SK-N-SH (cell line): ENCODE results near the gene SAT1. TPM values are rescaled to one million over a fixed set of nuclear protein-coding genes. Genes with fewer than 3 reads are reported as not detected.

Experiments
- CTCF ChIA-PET: fragments of 300-600, 350-600 bp; formaldehyde crosslinking; extraction: SDS; loops from one replicate; lab custom pipeline; 2021; lab: Yijun Ruan, JAX
- POLR2A ChIA-PET: fragments of 350-600 bp; sonication (Branson Sonifier 250); formaldehyde crosslinking; extraction: SDS; loops from one replicate; lab custom pipeline; 2020; ENCODE audit warnings: antibody characterized with exemption, inconsistent platforms; lab: Yijun Ruan, JAX
- DNase-seq: peaks from one replicate; pipeline ENCODE4 v3.0.0; 2012
- H2AFZ ChIP-seq: fragments of 200-600 bp; sonication (generic); 2 replicates; pipeline ENCODE4 v1.8.1; 2016; ENCODE audit warnings: antibody characterized with exemption, mild to moderate bottlenecking, low read depth
- H3F3A ChIP-seq: fragments of 200-600 bp; sonication (generic); replicated peaks from 2 replicates; pipeline ENCODE3; 2016; ENCODE audit warnings: antibody characterized with exemption, mild to moderate bottlenecking; ENCODE audit not compliant: insufficient read depth
- H3K27ac ChIP-seq, 2 experiments: fragments of 200-500 bp in 1 of 2; fragments of 200-600 bp in 1 of 2; sonication (Bioruptor generic) in 1 of 2; sonication (generic), shearing (Covaris generic) in 1 of 2; 2 replicates each; pipeline versions ENCODE4 v1.5.1 to v1.6.1; 2014 to 2016; ENCODE audit warnings: low read depth in 2 of 2, inconsistent platforms in 1 of 2, low read length in 1 of 2, mild to moderate bottlenecking in 1 of 2, mixed read lengths in 1 of 2
- H3K27me3 ChIP-seq: fragments of 200-600 bp; sonication (generic), shearing (Covaris generic); 2 replicates; pipeline ENCODE4 v1.6.1; 2016; ENCODE audit warnings: mixed run types; ENCODE audit not compliant: insufficient read depth
- H3K36me3 ChIP-seq, 2 experiments: fragments of 200-500 bp in 1 of 2; fragments of 200-600 bp in 1 of 2; sonication (Bioruptor generic) in 1 of 2; sonication (generic) in 1 of 2; replicated peaks in 1 of 2; 2 replicates each; pipeline versions ENCODE3 to v1.5.1; 2014 to 2016; ENCODE audit warnings: low read length in 1 of 2, mild to moderate bottlenecking in 1 of 2; ENCODE audit not compliant: insufficient read depth in 2 of 2, control insufficient read depth in 1 of 2
- H3K4me1 ChIP-seq, 2 experiments: fragments of 200-500 bp in 1 of 2; fragments of 200-600 bp in 1 of 2; sonication (Bioruptor generic) in 1 of 2; sonication (generic), shearing (Covaris generic) in 1 of 2; 2 replicates each; pipeline versions ENCODE4 v1.5.1 to v1.6.1; 2014 to 2016; ENCODE audit warnings: low read depth in 1 of 2, low read length in 1 of 2, mixed run types in 1 of 2; ENCODE audit not compliant: insufficient read depth in 2 of 2, control insufficient read depth in 1 of 2
- H3K4me2 ChIP-seq: fragments of 200-600 bp; sonication (generic), shearing (Covaris generic); 2 replicates; pipeline ENCODE4 v1.6.1; 2017; ENCODE audit warnings: mixed run types
- H3K4me3 ChIP-seq, 2 experiments: fragments of 200-500 bp in 1 of 2; fragments of 200-600 bp in 1 of 2; sonication (Bioruptor generic) in 1 of 2; sonication (generic), shearing (Covaris generic) in 1 of 2; 2 replicates each; pipeline versions ENCODE4 v1.5.1 to v1.8.1; 2014 to 2016; ENCODE audit warnings: low read depth in 2 of 2, inconsistent platforms in 1 of 2, low read length in 1 of 2, mild to moderate bottlenecking in 1 of 2, mixed read lengths in 1 of 2, moderate library complexity in 1 of 2
- H3K79me2 ChIP-seq: fragments of 200-600 bp; sonication (generic); 2 replicates; pipeline ENCODE4 v1.8.1; 2017; ENCODE audit warnings: mild to moderate bottlenecking; ENCODE audit not compliant: insufficient read depth
- H3K9ac ChIP-seq: fragments of 200-600 bp; sonication (generic); 2 replicates; pipeline ENCODE4 v1.6.1; 2017; ENCODE audit warnings: mixed run types
- H3K9me2 ChIP-seq: fragments of 200-600 bp; sonication (generic); 2 replicates; pipeline ENCODE4 v1.6.1; 2017; ENCODE audit warnings: mixed run types
- H3K9me3 ChIP-seq: fragments of 200-600 bp; sonication (generic); 2 replicates; pipeline ENCODE4 v1.6.1; 2017; ENCODE audit warnings: mixed run types, mild to moderate bottlenecking, moderate library complexity
- H4K20me1 ChIP-seq: fragments of 200-600 bp; sonication (generic); 2 replicates; pipeline ENCODE4 v1.6.1; 2017; ENCODE audit warnings: mild to moderate bottlenecking, mixed run types; ENCODE audit not compliant: insufficient read depth
- CHD2 ChIP-seq: fragments of 150-350 bp; IDR thresholded peaks from 2 replicates; pipeline ENCODE4 v1.6.1; 2018; ENCODE audit warnings: low read length; ENCODE audit not compliant: partially characterized antibody
- CTCF ChIP-seq: fragments of 200-600 bp; sonication (generic); IDR thresholded peaks from 2 replicates; pipeline ENCODE4 v1.6.1; 2017; ENCODE audit warnings: antibody characterized with exemption, mild to moderate bottlenecking, moderate library complexity
- EP300 ChIP-seq, 2 experiments: IDR thresholded peaks; 2 replicates each; pipeline versions ENCODE4 v1.4.0 to v1.6.1; 2012; ENCODE audit warnings: borderline replicate concordance in 1 of 2, low read depth in 1 of 2, low read length in 1 of 2
- EZH2phosphoT487 ChIP-seq: fragments of 200-600 bp; sonication (generic); IDR thresholded peaks from 2 replicates; pipeline ENCODE4 v1.6.1; 2017; ENCODE audit warnings: low read depth, mixed run types, mild to moderate bottlenecking, antibody characterized with exemption, moderate library complexity, borderline replicate concordance
- FOSL2 ChIP-seq: IDR thresholded peaks from 2 replicates; pipeline ENCODE4 v1.4.0; 2012; ENCODE audit warnings: low read depth, mild to moderate bottlenecking, moderate library complexity, borderline replicate concordance
- FOXJ3 ChIP-seq: sonication (generic); formaldehyde crosslinking; IDR thresholded peaks from 2 replicates; pipeline ENCODE4 v1.5.1; 2020; ENCODE audit warnings: mild to moderate bottlenecking, missing genetic modification reagents
- GABPA ChIP-seq: IDR thresholded peaks from 2 replicates; pipeline ENCODE4 v1.4.0; 2012; ENCODE audit warnings: low read depth, mild to moderate bottlenecking
- GATA2 ChIP-seq: sonication (generic); formaldehyde crosslinking; IDR thresholded peaks from 2 replicates; pipeline ENCODE4 v1.5.0; 2020; ENCODE audit warnings: mild to moderate bottlenecking, missing genetic modification reagents
- JUND ChIP-seq: IDR thresholded peaks from 2 replicates; pipeline ENCODE4 v1.4.0; 2012
- MAX ChIP-seq: IDR thresholded peaks from 2 replicates; pipeline ENCODE4 v1.4.0; 2012; ENCODE audit warnings: low read depth
- MEF2A ChIP-seq: IDR thresholded peaks from 2 replicates; pipeline ENCODE4 v1.4.0; 2012; ENCODE audit warnings: low read depth, borderline replicate concordance
- MXI1 ChIP-seq: IDR thresholded peaks from 2 replicates; pipeline ENCODE4 v1.6.1; 2012; ENCODE audit warnings: mild to moderate bottlenecking, low read depth, low read length, improper control_type of control experiment
- POLR2AphosphoS5 ChIP-seq: IDR thresholded peaks from 2 replicates; pipeline ENCODE4 v1.6.1; 2012; ENCODE audit warnings: low read depth, low read length
- RCOR1 ChIP-seq: fragments of 150-350 bp; IDR thresholded peaks from 2 replicates; pipeline ENCODE4 v1.6.1; 2017; ENCODE audit warnings: antibody characterized with exemption, low read length
- RFX5 ChIP-seq: IDR thresholded peaks from 2 replicates; pipeline ENCODE4 v1.6.1; 2012; ENCODE audit warnings: mild to moderate bottlenecking, improper control_type of control experiment, low read length
- TAF1 ChIP-seq: IDR thresholded peaks from 2 replicates; pipeline ENCODE4 v1.6.1; 2012; ENCODE audit warnings: low read depth, mild to moderate bottlenecking, low read length, moderate library complexity, borderline replicate concordance
- USF2 ChIP-seq: fragments of 150-350 bp; IDR thresholded peaks from 2 replicates; pipeline ENCODE4 v1.6.1; 2017; ENCODE audit warnings: antibody characterized with exemption, low read length, low read depth, borderline replicate concordance
- YY1 ChIP-seq: IDR thresholded peaks from 2 replicates; pipeline ENCODE4 v1.4.0; 2012; ENCODE audit warnings: low read depth, mild to moderate bottlenecking
- ZBTB33 ChIP-seq: IDR thresholded peaks from 2 replicates; pipeline ENCODE4 v1.4.0; 2012; ENCODE audit warnings: low read depth, borderline replicate concordance
- WGBS: methylation state at CpG from one replicate; pipeline ENCODE4 v1.1.6; 2017; ENCODE audit warnings: low lambda C conversion rate; 5-methylcytosine and 5-hydroxymethylcytosine counted together
- polyA plus RNA-seq, 3 experiments: library from polyadenylated mRNA; depleted of rRNA; stranded (reverse); fragments of >200 nt; gene quantifications; 2 replicates each; pipeline ENCODE4 v1.2.3, GENCODE V29; 2012
- TF ChIP-seq, protein P1 (sequence below): IDR thresholded peaks from 2 replicates; pipeline ENCODE4; 2012

The SAT1 gene
- polyA plus RNA-seq, 1 of the 3 experiments (the other 2 are of a cell fraction) = 131 TPM

DNA sequence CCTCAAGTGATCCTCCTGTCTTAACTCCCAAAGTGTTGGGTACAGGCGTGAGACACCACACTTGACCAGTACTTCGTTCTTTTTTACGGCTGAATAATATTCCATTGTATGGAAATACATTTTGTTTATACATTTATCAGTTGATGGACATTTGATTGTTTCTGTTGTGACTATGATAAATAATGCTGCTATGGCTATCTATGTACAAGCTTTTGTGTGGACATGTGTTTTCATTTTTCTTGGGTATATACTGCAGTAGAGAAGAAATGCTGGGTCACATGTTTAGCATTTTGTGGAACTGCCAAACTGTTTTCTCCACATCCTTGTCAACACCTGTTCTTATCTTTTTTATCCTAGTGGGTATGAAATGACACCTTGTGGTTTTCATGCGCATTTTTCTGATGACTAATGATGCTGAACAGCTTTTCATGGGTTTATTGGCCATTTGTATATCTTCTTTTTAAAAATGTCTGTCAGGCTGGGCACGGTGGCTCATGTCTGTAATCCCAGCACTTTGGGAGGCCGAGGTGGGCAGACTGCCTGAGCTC is 37.3 kb downstream of the SAT1 start:
- no peaks in the 10 kb centered on the region for H3K4me1 ChIP-seq
- H3K27ac ChIP-seq = no peak overlapping the region
- H4K20me1 ChIP-seq = no peaks in the 10 kb centered on the region
- 35% methylated on average over 6 of the region's 6 CpGs for WGBS
- no peaks in the 10 kb centered on the region for H3K9me2 ChIP-seq
- no peaks in the 10 kb centered on the region for H3F3A ChIP-seq
- H3K9me3 ChIP-seq = no peaks in the 10 kb centered on the region
- H3K27me3 ChIP-seq = peaks cover 8% of the 10 kb centered on the region; the same call in 1 of the 2 replicates
- TF ChIP-seq TAF1 (no peak), RFX5 (no peak), GATA2 (no peak), FOSL2 (no peak), EP300 (IDR thresholded peaks at IDR 0.05; ENCODE audit: borderline replicate concordance in 1 of 2, low read depth in 1 of 2, low read length in 1 of 2) (no peak), JUND (no peak), EZH2phosphoT487 (no peak), YY1 (no peak), MAX (no peak), CHD2 (no peak), MXI1 (no peak), CTCF (no peak), POLR2AphosphoS5 (no peak), USF2 (no peak), ZBTB33 (no peak), GABPA (no peak), RCOR1 (no peak), MEF2A (no peak), FOXJ3 (CRISPR knock-in tag) (no peak)
- TF ChIP-seq, protein P1, sequence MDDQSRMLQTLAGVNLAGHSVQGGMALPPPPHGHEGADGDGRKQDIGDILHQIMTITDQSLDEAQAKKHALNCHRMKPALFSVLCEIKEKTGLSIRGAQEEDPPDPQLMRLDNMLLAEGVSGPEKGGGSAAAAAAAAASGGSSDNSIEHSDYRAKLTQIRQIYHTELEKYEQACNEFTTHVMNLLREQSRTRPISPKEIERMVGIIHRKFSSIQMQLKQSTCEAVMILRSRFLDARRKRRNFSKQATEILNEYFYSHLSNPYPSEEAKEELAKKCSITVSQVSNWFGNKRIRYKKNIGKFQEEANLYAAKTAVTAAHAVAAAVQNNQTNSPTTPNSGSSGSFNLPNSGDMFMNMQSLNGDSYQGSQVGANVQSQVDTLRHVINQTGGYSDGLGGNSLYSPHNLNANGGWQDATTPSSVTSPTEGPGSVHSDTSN = no peak
- no peak overlapping the region for H2AFZ ChIP-seq
- H3K9ac ChIP-seq = no peak overlapping the region
- ChIA-PET CTCF (no interaction called here), POLR2A (no interaction called here)
- H3K36me3 ChIP-seq = no peaks in the 10 kb centered on the region
- H3K4me3 ChIP-seq = no peak overlapping the region
- no peaks in the 10 kb centered on the region for H3K79me2 ChIP-seq
- DNase-seq = no peak
- H3K4me2 ChIP-seq = no peak overlapping the region
